Keratinocyte (primary cell): Measurements from ENCODE around the gene ATF4. TPM values are rescaled to one million over a fixed set of nuclear protein-coding genes. Genes with fewer than 3 reads are reported as not detected.

Experiments
- DNase-seq: peaks from one replicate; pipeline ENCODE4 v3.0.0-alpha.2; 2011; ENCODE audit warnings: low read depth, missing footprints, low spot score
- FAIRE-seq: peaks from 2 replicates; lab custom pipeline; 2011; peaks lifted over from hg19 to GRCh38; lab: Jason Lieb, UNC
- H2AFZ ChIP-seq: 2 replicates; pipeline ENCODE4 v1.6.0; 2012; ENCODE audit warnings: low read length, control low read depth, inconsistent platforms; ENCODE audit not compliant: control insufficient read depth
- H3K27ac ChIP-seq: 2 replicates; pipeline ENCODE4 v1.5.1; 2011; ENCODE audit warnings: low read length; ENCODE audit not compliant: control insufficient read depth, insufficient read depth
- H3K27me3 ChIP-seq: 3 replicates; pipeline ENCODE4 v1.6.0; 2011; ENCODE audit warnings: low read length; ENCODE audit not compliant: control insufficient read depth, insufficient read depth; ENCODE audit errors: extremely low read depth
- H3K36me3 ChIP-seq, 2 experiments: 2 replicates in 1 of 2; 3 replicates in 1 of 2; pipeline ENCODE4 v1.5.1; 2011; ENCODE audit warnings: low read length in 2 of 2, mild to moderate bottlenecking in 1 of 2; ENCODE audit not compliant: control insufficient read depth in 2 of 2, insufficient read depth in 2 of 2; ENCODE audit errors: extremely low read depth in 1 of 2
- H3K4me1 ChIP-seq: 3 replicates; pipeline ENCODE4 v1.5.1; 2011; ENCODE audit warnings: low read length; ENCODE audit not compliant: control insufficient read depth, insufficient read depth; ENCODE audit errors: extremely low read depth
- H3K4me2 ChIP-seq: 3 replicates; pipeline ENCODE4 v1.6.0; 2011; ENCODE audit warnings: low read depth, low read length; ENCODE audit not compliant: control insufficient read depth, insufficient read depth; ENCODE audit errors: extremely low read depth
- H3K4me3 ChIP-seq, 3 experiments: fragments of 200-600 bp in 1 of 3; sonication (generic) in 1 of 3; 2 replicates in 2 of 3; 3 replicates in 1 of 3; pipeline ENCODE4 v1.5.1; 2011 to 2016; ENCODE audit warnings: low read length in 3 of 3, mild to moderate bottlenecking in 3 of 3, control low read depth in 2 of 3, inconsistent platforms in 1 of 3, low read depth in 1 of 3, mixed read lengths in 1 of 3, mixed run types in 1 of 3, moderate library complexity in 1 of 3; ENCODE audit not compliant: control insufficient read depth in 2 of 3, insufficient read depth in 2 of 3; ENCODE audit errors: extremely low read depth in 1 of 3
- H3K79me2 ChIP-seq: 2 replicates; pipeline ENCODE4 v1.6.0; 2012; ENCODE audit warnings: low read length; ENCODE audit not compliant: control insufficient read depth, insufficient read depth
- H3K9ac ChIP-seq: 3 replicates; pipeline ENCODE4 v1.6.0; 2011; ENCODE audit warnings: low read length; ENCODE audit not compliant: control insufficient read depth, insufficient read depth; ENCODE audit errors: extremely low read depth
- H3K9me1 ChIP-seq: 3 replicates; pipeline ENCODE4 v1.6.0; 2011; ENCODE audit warnings: low read length; ENCODE audit not compliant: control insufficient read depth, insufficient read depth; ENCODE audit errors: extremely low read depth
- H3K9me3 ChIP-seq: 2 replicates; pipeline ENCODE4 v1.5.1; 2012; ENCODE audit warnings: low read depth, low read length; ENCODE audit not compliant: control insufficient read depth
- H4K20me1 ChIP-seq: 3 replicates; pipeline ENCODE4 v1.6.0; 2011; ENCODE audit warnings: low read length; ENCODE audit not compliant: control insufficient read depth, insufficient read depth; ENCODE audit errors: extremely low read depth
- EZH2 ChIP-seq: IDR thresholded peaks from one replicate; pipeline ENCODE4 v1.6.1; 2012; ENCODE audit warnings: inconsistent platforms, mild to moderate bottlenecking, low read length, moderate library complexity
- dilution Hi-C: fragments of 300-500 bp; cut with MboI; formaldehyde crosslinking; loops from one replicate; pipeline ENCODE4 v1.7.0; 2020; ENCODE audit warnings: low sequenced_read_pairs; ENCODE audit not compliant: extremely low pct_ligation_motif_present
- polyA plus RNA-seq, 5 experiments: library from polyadenylated mRNA; depleted of rRNA in 3 of 5; stranded (reverse) in 3 of 5; stranded (forward) in 1 of 5; unstranded in 1 of 5; fragments of >200 nt; gene quantifications; 1 replicate in 1 of 5; 2 replicates in 3 of 5; 3 replicates in 1 of 5; pipeline versions ENCODE4 v1.2.1 to v1.2.3, GENCODE V29; 2011 to 2012; ENCODE audit warnings: missing spikeins in 2 of 5, low read depth in 1 of 5, low replicate concordance in 1 of 5
- TF ChIP-seq, protein P1 (sequence below), 3 experiments: IDR thresholded peaks in 1 of 3; conservative IDR thresholded peaks in 1 of 3; optimal IDR thresholded peaks in 1 of 3; 2 replicates in 2 of 3; 3 replicates in 1 of 3; pipeline versions ENCODE3 to v1.5.1; 2011; ENCODE audit warnings: low read length in 3 of 3, mild to moderate bottlenecking in 3 of 3, moderate library complexity in 2 of 3, control low read depth in 1 of 3, inconsistent platforms in 1 of 3; ENCODE audit not compliant: insufficient read depth in 2 of 3; ENCODE audit errors: extremely low read depth in 1 of 3

The ATF4 gene
- polyA plus RNA-seq, 1 donor (not counting 4 experiments of a cell fraction or from before 2014, with no cell fraction given) = 629 TPM

DNA sequence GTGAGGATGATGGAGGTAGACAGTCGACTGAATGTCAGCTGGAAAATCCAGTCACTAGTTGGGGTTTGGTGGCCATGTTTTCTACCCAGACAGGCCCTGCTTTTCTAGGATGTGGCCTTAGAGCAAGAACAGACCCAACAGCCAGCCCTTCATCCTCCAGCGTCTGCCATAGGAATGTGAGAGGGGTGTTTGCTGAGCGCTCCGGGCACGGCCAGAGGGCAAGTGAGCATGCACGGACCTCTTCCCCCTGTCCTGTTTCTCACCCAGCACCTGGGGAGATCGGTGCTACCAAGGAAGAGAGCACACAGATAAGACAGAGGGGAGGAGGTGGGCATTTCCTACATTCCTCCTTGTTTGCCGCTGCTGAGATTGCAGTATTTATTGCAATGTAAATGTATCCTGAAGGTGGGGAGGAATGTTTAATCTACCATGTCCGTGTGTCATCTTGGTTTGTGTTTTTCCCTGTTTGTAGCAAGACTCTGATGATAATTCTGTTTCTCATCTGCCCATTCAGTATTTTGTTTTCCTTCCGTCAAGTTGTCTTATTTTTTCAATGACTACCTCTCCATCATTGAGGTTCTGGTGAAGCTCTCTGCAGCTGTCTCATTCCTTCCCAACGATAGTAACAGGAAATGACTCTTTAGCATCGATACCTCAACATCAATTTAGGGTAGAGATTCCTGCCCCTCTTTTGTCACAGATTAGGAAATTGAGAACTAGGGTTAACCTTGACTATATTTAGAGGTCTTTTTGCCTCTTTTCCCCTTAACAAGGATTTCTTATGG lies 4.9 kb upstream of the ATF4 start:
- no peak overlapping the region for H3K9ac ChIP-seq
- H3K4me2 ChIP-seq = no peak overlapping the region
- no peaks in the 10 kb centered on the region for H3K27me3 ChIP-seq
- dilution Hi-C loops = no loop called here
- H3K79me2 ChIP-seq = peaks cover 31% of the 10 kb centered on the region
- no peaks in the 10 kb centered on the region for H3K9me1 ChIP-seq
- FAIRE-seq = no peak
- peaks cover 5% of the 10 kb centered on the region for H4K20me1 ChIP-seq
- H3K36me3 ChIP-seq = peaks cover 29 to 43% of the 10 kb centered on the region in 2 experiments
- H3K4me1 ChIP-seq = peaks cover 11% of the 10 kb centered on the region
- no peak overlapping the region for H3K27ac ChIP-seq
- no peak for DNase-seq
- TF ChIP-seq, protein P1, sequence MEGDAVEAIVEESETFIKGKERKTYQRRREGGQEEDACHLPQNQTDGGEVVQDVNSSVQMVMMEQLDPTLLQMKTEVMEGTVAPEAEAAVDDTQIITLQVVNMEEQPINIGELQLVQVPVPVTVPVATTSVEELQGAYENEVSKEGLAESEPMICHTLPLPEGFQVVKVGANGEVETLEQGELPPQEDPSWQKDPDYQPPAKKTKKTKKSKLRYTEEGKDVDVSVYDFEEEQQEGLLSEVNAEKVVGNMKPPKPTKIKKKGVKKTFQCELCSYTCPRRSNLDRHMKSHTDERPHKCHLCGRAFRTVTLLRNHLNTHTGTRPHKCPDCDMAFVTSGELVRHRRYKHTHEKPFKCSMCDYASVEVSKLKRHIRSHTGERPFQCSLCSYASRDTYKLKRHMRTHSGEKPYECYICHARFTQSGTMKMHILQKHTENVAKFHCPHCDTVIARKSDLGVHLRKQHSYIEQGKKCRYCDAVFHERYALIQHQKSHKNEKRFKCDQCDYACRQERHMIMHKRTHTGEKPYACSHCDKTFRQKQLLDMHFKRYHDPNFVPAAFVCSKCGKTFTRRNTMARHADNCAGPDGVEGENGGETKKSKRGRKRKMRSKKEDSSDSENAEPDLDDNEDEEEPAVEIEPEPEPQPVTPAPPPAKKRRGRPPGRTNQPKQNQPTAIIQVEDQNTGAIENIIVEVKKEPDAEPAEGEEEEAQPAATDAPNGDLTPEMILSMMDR (optimal IDR thresholded peaks at IDR 0.05 in 1 of 3, IDR thresholded peaks at IDR 0.05 in 1 of 3, conservative IDR thresholded peaks at IDR 0.05 in 1 of 3; ENCODE audit: extremely low read depth in 1 of 3, insufficient read depth in 2 of 3, low read length in 3 of 3) = no peak
- TF ChIP-seq EZH2 = no peak
- no peak overlapping the region for H2AFZ ChIP-seq
- no peak overlapping the region for H3K4me3 ChIP-seq
- no peaks in the 10 kb centered on the region for H3K9me3 ChIP-seq

DNA sequence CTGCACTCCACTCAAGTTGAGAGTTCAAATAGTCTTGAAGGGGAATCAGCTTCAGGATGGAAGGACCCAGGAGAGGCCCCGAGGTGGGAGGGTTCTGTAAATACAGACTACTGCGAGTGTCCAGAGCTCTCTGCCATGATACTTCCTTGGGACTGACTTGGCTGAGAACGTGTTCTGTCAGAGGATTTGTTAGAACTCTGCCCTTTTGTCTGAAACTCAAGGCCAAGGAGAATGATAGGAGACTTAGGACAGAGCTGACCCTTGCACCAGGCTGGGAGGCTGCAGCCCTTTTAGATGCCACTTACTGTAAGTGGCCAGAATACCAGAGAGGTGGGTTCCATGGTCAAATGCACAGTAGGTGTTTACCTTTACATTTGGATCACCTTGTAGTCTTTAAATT lies 2.9 kb upstream of the ATF4 start:
- H3K9me1 ChIP-seq = no peaks in the 10 kb centered on the region
- H4K20me1 ChIP-seq = peaks cover 18% of the 10 kb centered on the region
- H3K9ac ChIP-seq = no peak overlapping the region
- DNase-seq = no peak
- H3K36me3 ChIP-seq = peaks cover 25 to 41% of the 10 kb centered on the region in 2 experiments
- no peak overlapping the region for H3K4me3 ChIP-seq
- no peaks in the 10 kb centered on the region for H3K27me3 ChIP-seq
- H3K27ac ChIP-seq = no peak overlapping the region
- TF ChIP-seq, protein P1 (optimal IDR thresholded peaks at IDR 0.05 in 1 of 3, IDR thresholded peaks at IDR 0.05 in 1 of 3, conservative IDR thresholded peaks at IDR 0.05 in 1 of 3; ENCODE audit: extremely low read depth in 1 of 3, insufficient read depth in 2 of 3, low read length in 3 of 3) = no peak
- TF ChIP-seq EZH2 = no peak
- no peaks in the 10 kb centered on the region for H3K9me3 ChIP-seq
- no peak overlapping the region for H2AFZ ChIP-seq
- H3K79me2 ChIP-seq = peaks cover 39% of the 10 kb centered on the region
- dilution Hi-C loops = no loop called here
- FAIRE-seq = no peak
- peaks cover 13% of the 10 kb centered on the region for H3K4me1 ChIP-seq
- no peak overlapping the region for H3K4me2 ChIP-seq
